Measurements from ENCODE around the gene SLC4A9. TPM values are rescaled to one million over a fixed set of nuclear protein-coding genes. Genes with fewer than 3 reads are reported as not detected.

Gene SLC4A9
- total and polyA plus RNA-seq, 9 donors: 0.13 TPM; not detected in 8

- H3K36me3 ChIP-seq: no peaks in the 10 kb centered on the region
- peak overlapping the region; percentile 59 to 78 for H3K27ac ChIP-seq
- peak overlapping the region; percentile 94 for H3K4me3 ChIP-seq
- no peaks in the 10 kb centered on the region for H3K9me3 ChIP-seq
- H3K27me3 ChIP-seq: no peaks in the 10 kb centered on the region
- 0 to 1% (median 0%) methylated on average over 34 to 54 of the region's 54 CpGs for WGBS, 3 donors
- peak; percentile 55 for TF ChIP-seq EP300 (IDR thresholded peaks at IDR 0.05)
- peak; percentile 37 for TF ChIP-seq POLR2A (IDR thresholded peaks at IDR 0.05)
- no peak for TF ChIP-seq CTCF (IDR thresholded peaks at IDR 0.05)
- H3K4me1 ChIP-seq (ENCODE audit: insufficient read depth): peaks cover 17% of the 10 kb centered on the region
- peak; percentile 90 to 95 (median 92) for DNase-seq
- intact Hi-C loops (cut with DNase I): loop anchor here in 2 of 4 donors (2.0 to 10.0 kb wide), 4 partner anchors 146 to 244 kb away; partner anchors contain the start of genes CYSTM1 (in 1 of the 2), EIF4EBP3 (in 1 of the 2), IK (in 1 of the 2) and NDUFA2 (in 1 of the 2)
These were observed 40.9 kb downstream of the SLC4A9 start for GRCh38 chr5:140400730-140401361.

- TF ChIP-seq POLR2A (IDR thresholded peaks at IDR 0.05): peak; percentile 94
- TF ChIP-seq EP300 (IDR thresholded peaks at IDR 0.05): peak; percentile 90
- TF ChIP-seq CTCF (IDR thresholded peaks at IDR 0.05): peak in 1 of 3 donors; percentile 22
- H3K27me3 ChIP-seq: no peaks in the 10 kb centered on the region
- H3K9me3 ChIP-seq: no peaks in the 10 kb centered on the region
- intact Hi-C loops (cut with DNase I): loop anchor here in 2 of 4 donors (2.0 to 10.0 kb wide), 4 partner anchors 146 to 243 kb away; partner anchors contain the start of genes CYSTM1 (in 1 of the 2), EIF4EBP3 (in 1 of the 2), IK (in 1 of the 2) and NDUFA2 (in 1 of the 2)
- H3K4me3 ChIP-seq: peak within 1 kb of the TSS; percentile 100
- no peaks in the 10 kb centered on the region for H3K36me3 ChIP-seq
- H3K27ac ChIP-seq: peak within 1 kb of the TSS; percentile 81 to 91
- peak; percentile 98 to 99 (median 98) for DNase-seq
- H3K4me1 ChIP-seq (ENCODE audit: insufficient read depth): peaks cover 19% of the 10 kb centered on the region
- 0 to 1% (median 0%) methylated on average over 82 to 83 of the region's 83 CpGs for WGBS, 3 donors
These were observed 41.6 kb downstream of the SLC4A9 start, which contains the start of gene ANKHD1 for GRCh38 chr5:140401362-140402257. TSS of gene ANKHD1 (plus strand) at chr5:140401833. CDS start at chr5:140401968, 135 bp downstream.

GRCh38 chr5:140402258-140403074, 42.5 kb downstream of the SLC4A9 start:
- no peaks in the 10 kb centered on the region for H3K36me3 ChIP-seq
- no peaks in the 10 kb centered on the region for H3K27me3 ChIP-seq
- DNase-seq: peak in 1 of 5 donors; percentile 27
- WGBS, 3 donors: 2 to 3% (median 2%) methylated on average over 31 to 36 of the region's 36 CpGs
- H3K4me1 ChIP-seq (ENCODE audit: insufficient read depth): peaks cover 20% of the 10 kb centered on the region
- intact Hi-C loops (cut with DNase I): loop anchor here in 2 of 4 donors (5.0 to 10.0 kb wide), 3 partner anchors 145 to 242 kb away; partner anchors contain the start of genes EIF4EBP3 (in 1 of the 2), IK (in 1 of the 2), NDUFA2 (in 1 of the 2) and TMCO6 (in 1 of the 2)
- peak overlapping the region; percentile 100 for H3K4me3 ChIP-seq
- no peaks in the 10 kb centered on the region for H3K9me3 ChIP-seq
- TF ChIP-seq POLR2A (IDR thresholded peaks at IDR 0.05): no peak
- no peak for TF ChIP-seq CTCF (IDR thresholded peaks at IDR 0.05)
- TF ChIP-seq EP300 (IDR thresholded peaks at IDR 0.05): no peak
- H3K27ac ChIP-seq: peak overlapping the region; percentile 81 to 91
